Activated CD8-positive, alpha-beta T cell treated with anti-CD3 and anti-CD28 coated beads for 36 hours (primary cell): ENCODE results near the gene FMNL1. TPM values are rescaled to one million over a fixed set of nuclear protein-coding genes. Genes with fewer than 3 reads are reported as not detected.

Source experiments
- ATAC-seq: fragments of 200-7000 bp; cut with Tn5 transposase; one replicate; pipeline ENCODE4 v1.10.0; 2021; ENCODE audit warnings: mild to moderate bottlenecking, moderate library complexity
- CTCF ChIA-PET: fragments of 350-600 bp; sonication (Branson Sonifier 250); formaldehyde crosslinking; loops from one replicate; lab custom pipeline; 2021; ENCODE audit warnings: antibody characterized with exemption; lab: Charles Lee
- POLR2A ChIA-PET: fragments of 350-600 bp; sonication (Branson Sonifier 250); formaldehyde crosslinking; loops from one replicate; lab custom pipeline; 2021; ENCODE audit warnings: antibody characterized with exemption; lab: Charles Lee
- DNase-seq: peaks from one replicate; pipeline ENCODE4 v3.0.0-alpha.2; 2020
- H3K27ac Mint-ChIP-seq: one replicate; pipeline ENCODE4 v1.8.0; 2021; ENCODE audit warnings: mild to moderate bottlenecking, mixed read lengths
- H3K27me3 Mint-ChIP-seq: one replicate; pipeline ENCODE4 v1.8.0; 2021; ENCODE audit warnings: mixed read lengths
- H3K36me3 Mint-ChIP-seq: one replicate; pipeline ENCODE4 v1.8.0; 2021; ENCODE audit warnings: low read depth, mixed read lengths
- H3K4me1 Mint-ChIP-seq: one replicate; pipeline ENCODE4 v1.8.0; 2021; ENCODE audit warnings: low read depth, mixed read lengths
- H3K4me3 Mint-ChIP-seq: one replicate; pipeline ENCODE4 v1.8.0; 2021; ENCODE audit warnings: mild to moderate bottlenecking, moderate library complexity, mixed read lengths
- H3K9me3 Mint-ChIP-seq: one replicate; pipeline ENCODE4 v1.8.0; 2021; ENCODE audit warnings: mixed read lengths
- CTCF ChIP-seq: fragments of 200-600 bp; IDR thresholded peaks from one replicate; pipeline ENCODE4 v1.8.0; 2022; ENCODE audit warnings: antibody characterized with exemption, mild to moderate bottlenecking
- intact Hi-C: fragments of 100-400 bp; cut with micrococcal nuclease; formaldehyde crosslinking; loops from one replicate; pipeline ENCODE4 v1.10.0; 2022
- total RNA-seq, 2 experiments: library from RNA; stranded (reverse); gene quantifications; one replicate each; pipeline ENCODE4 v1.2.3, GENCODE V29; 2021

The FMNL1 gene
- total RNA-seq, 2 experiments from 2014 or later = 285 to 298 TPM

- H3K27me3 Mint-ChIP-seq = no peaks in the 10 kb centered on the region
- ATAC-seq (no peak), DNase-seq (no peak)
- H3K4me1 Mint-ChIP-seq = peaks cover 46% of the 10 kb centered on the region
- H3K9me3 Mint-ChIP-seq = no peaks in the 10 kb centered on the region
- CTCF ChIA-PET = interaction anchor here (1.0 to 9.6 kb wide), 4 partner anchors 12 to 96 kb away, joined by 3 to 81 read pairs (median 4); no protein-coding TSS in a partner anchor
- H3K27ac Mint-ChIP-seq = peak overlapping the region; percentile 73
- intact Hi-C loops = no loop called here
- no peak overlapping the region for H3K4me3 Mint-ChIP-seq
- no peak for TF ChIP-seq CTCF
- peaks cover 52% of the 10 kb centered on the region for H3K36me3 Mint-ChIP-seq
- POLR2A ChIA-PET = interaction anchor here (0.6 to 1.5 kb wide), 4 partner anchors 14 to 63 kb away, joined by 3 to 4 read pairs (median 4); no protein-coding TSS in a partner anchor
Observed at GRCh38 chr17:45289301-45290268, 67.9 kb downstream of the FMNL1 start.

GRCh38 chr17:45290269-45290765 lies 68.6 kb downstream of the FMNL1 start:
- H3K4me3 Mint-ChIP-seq = no peak overlapping the region
- H3K27me3 Mint-ChIP-seq = no peaks in the 10 kb centered on the region
- H3K9me3 Mint-ChIP-seq = no peaks in the 10 kb centered on the region
- ChIA-PET CTCF (interaction anchor here (9.6 kb wide), 1 partner anchor 13 kb away, joined by 81 read pairs; no protein-coding TSS in a partner anchor), POLR2A (interaction anchor here (0.6 to 1.5 kb wide), 3 partner anchors 19 to 95 kb away, joined by 3 to 4 read pairs (median 3); no protein-coding TSS in a partner anchor)
- TF ChIP-seq CTCF = no peak
- intact Hi-C loops = no loop called here
- H3K4me1 Mint-ChIP-seq = peaks cover 45% of the 10 kb centered on the region
- ATAC-seq (no peak), DNase-seq (no peak)
- H3K27ac Mint-ChIP-seq = peak overlapping the region; percentile 73
- peaks cover 49% of the 10 kb centered on the region for H3K36me3 Mint-ChIP-seq

GRCh38 chr17:45291171-45291805 lies 69.6 kb downstream of the FMNL1 start:
- peaks cover 53% of the 10 kb centered on the region for H3K36me3 Mint-ChIP-seq
- TF ChIP-seq CTCF = no peak
- H3K27ac Mint-ChIP-seq = peak overlapping the region; percentile 75
- DNase-seq (no peak), ATAC-seq (no peak)
- POLR2A ChIA-PET = interaction anchor here (0.7 to 1.1 kb wide), 3 partner anchors 18 to 26 kb away, joined by 3 to 4 read pairs (median 4); partner anchors contain the start of gene MAP3K14
- no peak overlapping the region for H3K4me3 Mint-ChIP-seq
- peaks cover 54% of the 10 kb centered on the region for H3K4me1 Mint-ChIP-seq
- H3K9me3 Mint-ChIP-seq = no peaks in the 10 kb centered on the region
- H3K27me3 Mint-ChIP-seq = no peaks in the 10 kb centered on the region
- intact Hi-C loops = no loop called here
- CTCF ChIA-PET = interaction anchor here (0.7 to 9.6 kb wide), 5 partner anchors 14 to 94 kb away, joined by 3 to 81 read pairs (median 4); partner anchors contain the start of gene MAP3K14

- CTCF ChIA-PET = interaction anchor here (0.8 to 9.6 kb wide), 14 partner anchors 11 to 157 kb away, joined by 3 to 81 read pairs (median 4); partner anchors contain the start of genes ACBD4 and MAP3K14
- POLR2A ChIA-PET = interaction anchor here (0.8 to 2.5 kb wide), 7 partner anchors 10 to 111 kb away, joined by 3 to 9 read pairs (median 5); no protein-coding TSS in a partner anchor
- Mint-ChIP-seq H3K27ac (peak overlapping the region; percentile 84), H3K4me3 (no peak overlapping the region), H3K27me3 (no peaks in the 10 kb centered on the region), H3K9me3 (peaks cover 4% of the 10 kb centered on the region), H3K4me1 (peaks cover 68% of the 10 kb centered on the region), H3K36me3 (peaks cover 56% of the 10 kb centered on the region)
- ATAC-seq (no peak), DNase-seq (no peak)
- no peak for TF ChIP-seq CTCF
- intact Hi-C loops = no loop called here
Observed at GRCh38 chr17:45292696-45293412, 71.2 kb downstream of the FMNL1 start.
